OCI-LY1 (cell line): Measurements from ENCODE around the gene MRTFB.

Experiments used
- H2AFZ ChIP-seq: fragments of 200-600 bp; sonication (generic), shearing (Covaris generic); 2 replicates; pipeline ENCODE4 v1.6.0; 2014; ENCODE audit warnings: antibody characterized with exemption, mild to moderate bottlenecking, low read length
- H3F3A ChIP-seq: fragments of 200-600 bp; sonication (generic), shearing (Covaris generic); 2 replicates; pipeline ENCODE4 v1.6.0; 2014; ENCODE audit warnings: mild to moderate bottlenecking, antibody characterized with exemption, low read length, moderate library complexity; ENCODE audit not compliant: insufficient read depth
- H3K27ac ChIP-seq: fragments of 200-600 bp; sonication (generic); 2 replicates; pipeline ENCODE4 v1.5.1; 2014; ENCODE audit warnings: low read length, mixed run types, mild to moderate bottlenecking, low read depth; ENCODE audit not compliant: poor library complexity, severe bottlenecking
- H3K27me3 ChIP-seq: fragments of 200-600 bp; sonication (generic); 2 replicates; pipeline ENCODE4 v1.6.0; 2014; ENCODE audit warnings: antibody characterized with exemption, mild to moderate bottlenecking, low read length, moderate library complexity; ENCODE audit not compliant: insufficient read depth
- H3K36me3 ChIP-seq: fragments of 200-600 bp; sonication (generic); 2 replicates; pipeline ENCODE4 v1.6.1; 2014; ENCODE audit warnings: mild to moderate bottlenecking, antibody characterized with exemption, low read length, moderate library complexity, mixed read lengths; ENCODE audit not compliant: insufficient read depth
- H3K4me1 ChIP-seq: fragments of 200-600 bp; sonication (generic); 2 replicates; pipeline ENCODE4 v1.5.1; 2014; ENCODE audit warnings: mild to moderate bottlenecking, low read length, moderate library complexity; ENCODE audit not compliant: insufficient read depth, severe bottlenecking
- H3K4me2 ChIP-seq: fragments of 200-600 bp; sonication (generic), shearing (Covaris generic); 2 replicates; pipeline ENCODE4 v1.6.1; 2014; ENCODE audit warnings: low read length
- H3K4me3 ChIP-seq: fragments of 200-600 bp; sonication (generic); 2 replicates; pipeline ENCODE4 v1.5.1; 2014; ENCODE audit warnings: low read length, low read depth, mild to moderate bottlenecking, mixed read lengths; ENCODE audit not compliant: poor library complexity, severe bottlenecking
- H3K79me2 ChIP-seq: fragments of 200-600 bp; shearing (Covaris generic); 2 replicates; pipeline ENCODE4 v1.6.1; 2016; ENCODE audit warnings: mixed run types, low read length, mixed read lengths; ENCODE audit not compliant: insufficient read depth
- H3K9ac ChIP-seq: fragments of 200-600 bp; sonication (generic), shearing (Covaris generic); 2 replicates; pipeline ENCODE4 v1.6.1; 2014; ENCODE audit warnings: mild to moderate bottlenecking, low read length, mixed read lengths
- H3K9me2 ChIP-seq: fragments of 200-600 bp; sonication (generic), shearing (Covaris generic); 2 replicates; pipeline ENCODE4 v1.6.1; 2014; ENCODE audit warnings: low read depth, mild to moderate bottlenecking, low read length, mixed read lengths
- H3K9me3 ChIP-seq: fragments of 200-600 bp; shearing (Covaris generic); 2 replicates; pipeline ENCODE4 v1.6.1; 2014; ENCODE audit warnings: low read length, mixed read lengths
- H4K20me1 ChIP-seq: fragments of 200-600 bp; sonication (generic), shearing (Covaris generic); 2 replicates; pipeline ENCODE4 v1.6.0; 2016; ENCODE audit warnings: mild to moderate bottlenecking, low read length; ENCODE audit not compliant: insufficient read depth
- EZH2 ChIP-seq: fragments of 200-600 bp; sonication (generic), shearing (Covaris generic); IDR thresholded peaks from 2 replicates; pipeline ENCODE4 v1.8.0; 2017; ENCODE audit warnings: borderline replicate concordance, mixed run types, mild to moderate bottlenecking, antibody characterized with exemption, low read length, moderate library complexity, mixed read lengths
- TF ChIP-seq, protein P1 (sequence below): fragments of 200-600 bp; sonication (generic), shearing (Covaris generic); IDR thresholded peaks from 2 replicates; pipeline ENCODE4 v1.5.1; 2017; ENCODE audit warnings: mild to moderate bottlenecking, antibody characterized with exemption, low read length, moderate library complexity, mixed read lengths

MRTFB gene

DNA sequence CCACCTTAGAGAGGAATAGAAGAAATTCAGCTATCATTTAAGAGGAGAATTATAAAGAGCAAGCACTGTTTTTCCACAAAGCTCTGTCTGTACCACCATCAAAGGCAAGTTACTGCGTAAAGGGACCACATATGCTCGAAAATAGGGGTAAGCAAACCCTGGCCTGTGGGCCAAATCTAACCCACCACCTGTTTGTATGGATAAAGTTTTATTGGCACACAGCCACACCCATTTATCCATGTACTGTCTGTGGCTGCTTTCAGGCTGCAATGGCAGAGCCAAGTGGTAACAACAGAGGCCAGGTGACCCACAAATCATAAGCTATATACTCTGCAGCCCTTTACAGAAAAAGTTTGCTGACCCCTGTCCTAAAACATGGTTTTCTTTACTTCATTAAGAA is 180.3 kb downstream of the MRTFB start:
- Histone ChIP-seq H3K36me3 (peaks cover 47% of the 10 kb centered on the region), H3K4me3 (no peak overlapping the region), H4K20me1 (no peaks in the 10 kb centered on the region)

GRCh38 chr16:14252860-14253259 is 181.7 kb downstream of the MRTFB start:
- H3K27me3 ChIP-seq = no peaks in the 10 kb centered on the region
- H3K4me1 ChIP-seq = no peaks in the 10 kb centered on the region
- no peak for TF ChIP-seq EZH2
- TF ChIP-seq, protein P1, sequence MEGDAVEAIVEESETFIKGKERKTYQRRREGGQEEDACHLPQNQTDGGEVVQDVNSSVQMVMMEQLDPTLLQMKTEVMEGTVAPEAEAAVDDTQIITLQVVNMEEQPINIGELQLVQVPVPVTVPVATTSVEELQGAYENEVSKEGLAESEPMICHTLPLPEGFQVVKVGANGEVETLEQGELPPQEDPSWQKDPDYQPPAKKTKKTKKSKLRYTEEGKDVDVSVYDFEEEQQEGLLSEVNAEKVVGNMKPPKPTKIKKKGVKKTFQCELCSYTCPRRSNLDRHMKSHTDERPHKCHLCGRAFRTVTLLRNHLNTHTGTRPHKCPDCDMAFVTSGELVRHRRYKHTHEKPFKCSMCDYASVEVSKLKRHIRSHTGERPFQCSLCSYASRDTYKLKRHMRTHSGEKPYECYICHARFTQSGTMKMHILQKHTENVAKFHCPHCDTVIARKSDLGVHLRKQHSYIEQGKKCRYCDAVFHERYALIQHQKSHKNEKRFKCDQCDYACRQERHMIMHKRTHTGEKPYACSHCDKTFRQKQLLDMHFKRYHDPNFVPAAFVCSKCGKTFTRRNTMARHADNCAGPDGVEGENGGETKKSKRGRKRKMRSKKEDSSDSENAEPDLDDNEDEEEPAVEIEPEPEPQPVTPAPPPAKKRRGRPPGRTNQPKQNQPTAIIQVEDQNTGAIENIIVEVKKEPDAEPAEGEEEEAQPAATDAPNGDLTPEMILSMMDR = no peak
- H3F3A ChIP-seq = no peaks in the 10 kb centered on the region
- H3K4me2 ChIP-seq = no peak overlapping the region
- H3K79me2 ChIP-seq = no peaks in the 10 kb centered on the region
- no peak overlapping the region for H3K4me3 ChIP-seq
- H3K9ac ChIP-seq = no peak overlapping the region
- no peak overlapping the region for H3K27ac ChIP-seq
- H3K9me3 ChIP-seq = no peaks in the 10 kb centered on the region
- H3K36me3 ChIP-seq = peaks cover 37% of the 10 kb centered on the region
- H3K9me2 ChIP-seq = no peaks in the 10 kb centered on the region
- H2AFZ ChIP-seq = no peak overlapping the region
- H4K20me1 ChIP-seq = no peaks in the 10 kb centered on the region

More for the DNA sequence above, 180.3 kb downstream of the MRTFB start:
- Histone ChIP-seq H3K27me3 (no peaks in the 10 kb centered on the region), H3K79me2 (no peaks in the 10 kb centered on the region), H2AFZ (no peak overlapping the region), H3K9me3 (no peaks in the 10 kb centered on the region), H3F3A (no peaks in the 10 kb centered on the region), H3K9me2 (no peaks in the 10 kb centered on the region), H3K9ac (no peak overlapping the region), H3K27ac (no peak overlapping the region), H3K4me1 (no peaks in the 10 kb centered on the region), H3K4me2 (no peak overlapping the region)
- TF ChIP-seq EZH2 = no peak
- TF ChIP-seq, protein P1 = no peak

GRCh38 chr16:14263011-14263410 is 191.9 kb downstream of the MRTFB start:
- no peaks in the 10 kb centered on the region for H3K79me2 ChIP-seq
- no peaks in the 10 kb centered on the region for H3K27me3 ChIP-seq
- no peak overlapping the region for H3K9ac ChIP-seq
- H3K36me3 ChIP-seq = peaks cover 62% of the 10 kb centered on the region
- H2AFZ ChIP-seq = no peak overlapping the region
- H3K9me3 ChIP-seq = no peaks in the 10 kb centered on the region
- H4K20me1 ChIP-seq = no peaks in the 10 kb centered on the region
- H3K4me1 ChIP-seq = no peaks in the 10 kb centered on the region
- no peak overlapping the region for H3K4me3 ChIP-seq
- no peaks in the 10 kb centered on the region for H3F3A ChIP-seq
- H3K4me2 ChIP-seq = no peak overlapping the region
- TF ChIP-seq EZH2 = no peak
- TF ChIP-seq, protein P1 = no peak
- no peaks in the 10 kb centered on the region for H3K9me2 ChIP-seq
- no peak overlapping the region for H3K27ac ChIP-seq
